GM18519 (cell line): Measurements from ENCODE around the gene DNAJA4.

ENCODE experiments used
- ATAC-seq: cut with Tn5 transposase; IDR thresholded peaks from one replicate; pipeline ENCODE4 v1.9.1; 2021; ENCODE audit warnings: mild to moderate bottlenecking, moderate library complexity; ENCODE audit not compliant: unreplicated experiment, low FRiP score

Gene DNAJA4

GRCh38 chr15:78276064-78276943 is 11.9 kb downstream of the DNAJA4 start:
- no peak for ATAC-seq

GRCh38 chr15:78280319-78281072 is 16.1 kb downstream of the DNAJA4 start:
- no peak for ATAC-seq

GRCh38 chr15:78282324-78282723 is 18.0 kb downstream of the DNAJA4 start:
- no peak for ATAC-seq

- ATAC-seq, result no peak
These were observed 20.4 kb downstream of the DNAJA4 start for GRCh38 chr15:78284758-78285157.

- ATAC-seq, result no peak
These were observed 25.9 kb downstream of the DNAJA4 start for GRCh38 chr15:78290222-78290621.

- ATAC-seq, result no peak
These were observed 26.7 kb downstream of the DNAJA4 start for GRCh38 chr15:78291052-78291451.

- no peak for ATAC-seq
These were observed 27.3 kb downstream of the DNAJA4 start for GRCh38 chr15:78291698-78292097.

GRCh38 chr15:78292219-78292618 is 27.9 kb downstream of the DNAJA4 start:
- ATAC-seq, result no peak

- peak; percentile 61 for ATAC-seq
These were observed 35.0 kb downstream of the DNAJA4 start, which contains the start of gene SKIC8 for GRCh38 chr15:78299101-78299930. SKIC8 (minus strand) TSS chr15:78299609; CDS start chr15:78295686, 3,923 bp downstream.

GRCh38 chr15:78301326-78301725 is 37.0 kb downstream of the DNAJA4 start:
- no peak for ATAC-seq

GRCh38 chr15:78301828-78302227 is 37.5 kb downstream of the DNAJA4 start:
- no peak for ATAC-seq

GRCh38 chr15:78302579-78303312 is 38.4 kb downstream of the DNAJA4 start:
- no peak for ATAC-seq

- no peak for ATAC-seq
These were observed 40.1 kb downstream of the DNAJA4 start for GRCh38 chr15:78304216-78305066.

GRCh38 chr15:78306176-78306774 is 41.9 kb downstream of the DNAJA4 start:
- no peak for ATAC-seq

- ATAC-seq, result no peak
These were observed 43.6 kb downstream of the DNAJA4 start for GRCh38 chr15:78307976-78308375.

- ATAC-seq, result no peak
These were observed 44.2 kb downstream of the DNAJA4 start for GRCh38 chr15:78308422-78309032.

GRCh38 chr15:78311292-78311691 is 46.9 kb downstream of the DNAJA4 start:
- ATAC-seq, result no peak

GRCh38 chr15:78312536-78312935 is 48.2 kb downstream of the DNAJA4 start:
- ATAC-seq, result no peak
